D721Med (cell line): ENCODE measurements around the gene ZC3H12C.
"Not testable (repeated sequence)": the region's sequence is repeated elsewhere in the genome, so short reads cannot be mapped to it uniquely, and the experiment has no call there.

ENCODE experiments used
- DNase-seq: peaks from one replicate; pipeline ENCODE4 v3.0.0; 2011; ENCODE audit warnings: low spot score; ENCODE audit not compliant: insufficient read length
- FAIRE-seq: peaks from 2 replicates; lab custom pipeline; 2011; peaks lifted over from hg19 to GRCh38; lab: Jason Lieb, UNC
- TF ChIP-seq, protein P1 (sequence below): IDR thresholded peaks from 2 replicates; pipeline ENCODE4 v1.5.1; 2012; ENCODE audit warnings: mild to moderate bottlenecking, control low read depth; ENCODE audit not compliant: insufficient read depth; ENCODE audit errors: missing control alignments

ZC3H12C gene

DNA sequence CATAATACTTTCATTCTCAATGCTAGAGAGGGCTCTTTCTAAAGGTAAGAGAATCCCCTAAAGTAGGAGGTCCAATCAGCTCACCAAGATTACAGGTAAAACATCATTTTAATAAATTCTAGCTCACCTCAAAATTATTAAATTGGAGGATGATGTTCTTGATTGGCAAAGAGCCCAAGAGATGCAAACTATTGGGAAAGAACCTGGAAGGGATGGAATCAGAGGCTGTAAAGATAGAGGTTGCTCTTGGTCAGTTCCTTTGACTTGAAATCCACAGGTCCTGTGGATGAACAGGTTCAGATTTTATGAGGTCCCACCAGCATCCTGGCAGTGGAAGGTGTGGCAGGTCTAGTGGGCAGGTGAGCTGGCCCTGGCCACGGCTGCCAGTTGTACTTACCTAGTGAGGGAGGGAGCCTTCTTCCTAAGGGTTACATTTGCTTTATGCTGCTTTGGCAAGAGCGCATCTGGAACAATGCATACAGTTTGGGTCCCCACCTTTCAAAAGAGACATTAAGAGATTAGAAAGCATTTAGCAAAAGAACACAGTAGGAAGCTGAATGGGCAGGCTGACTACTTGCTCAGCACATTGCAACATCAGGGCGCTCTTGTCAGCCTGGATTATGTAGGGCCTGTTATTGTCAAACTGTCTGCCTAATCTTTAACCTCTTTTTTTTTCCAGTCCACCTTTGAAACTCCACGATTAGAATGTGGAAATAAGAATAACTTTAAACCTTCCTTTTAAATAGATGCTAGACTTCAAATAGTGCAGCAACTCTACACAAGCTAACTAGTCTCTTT is 106.2 kb downstream of the ZC3H12C start:
- TF ChIP-seq, protein P1, sequence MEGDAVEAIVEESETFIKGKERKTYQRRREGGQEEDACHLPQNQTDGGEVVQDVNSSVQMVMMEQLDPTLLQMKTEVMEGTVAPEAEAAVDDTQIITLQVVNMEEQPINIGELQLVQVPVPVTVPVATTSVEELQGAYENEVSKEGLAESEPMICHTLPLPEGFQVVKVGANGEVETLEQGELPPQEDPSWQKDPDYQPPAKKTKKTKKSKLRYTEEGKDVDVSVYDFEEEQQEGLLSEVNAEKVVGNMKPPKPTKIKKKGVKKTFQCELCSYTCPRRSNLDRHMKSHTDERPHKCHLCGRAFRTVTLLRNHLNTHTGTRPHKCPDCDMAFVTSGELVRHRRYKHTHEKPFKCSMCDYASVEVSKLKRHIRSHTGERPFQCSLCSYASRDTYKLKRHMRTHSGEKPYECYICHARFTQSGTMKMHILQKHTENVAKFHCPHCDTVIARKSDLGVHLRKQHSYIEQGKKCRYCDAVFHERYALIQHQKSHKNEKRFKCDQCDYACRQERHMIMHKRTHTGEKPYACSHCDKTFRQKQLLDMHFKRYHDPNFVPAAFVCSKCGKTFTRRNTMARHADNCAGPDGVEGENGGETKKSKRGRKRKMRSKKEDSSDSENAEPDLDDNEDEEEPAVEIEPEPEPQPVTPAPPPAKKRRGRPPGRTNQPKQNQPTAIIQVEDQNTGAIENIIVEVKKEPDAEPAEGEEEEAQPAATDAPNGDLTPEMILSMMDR: no peak
- DNase-seq (no peak), FAIRE-seq (no peak)

DNA sequence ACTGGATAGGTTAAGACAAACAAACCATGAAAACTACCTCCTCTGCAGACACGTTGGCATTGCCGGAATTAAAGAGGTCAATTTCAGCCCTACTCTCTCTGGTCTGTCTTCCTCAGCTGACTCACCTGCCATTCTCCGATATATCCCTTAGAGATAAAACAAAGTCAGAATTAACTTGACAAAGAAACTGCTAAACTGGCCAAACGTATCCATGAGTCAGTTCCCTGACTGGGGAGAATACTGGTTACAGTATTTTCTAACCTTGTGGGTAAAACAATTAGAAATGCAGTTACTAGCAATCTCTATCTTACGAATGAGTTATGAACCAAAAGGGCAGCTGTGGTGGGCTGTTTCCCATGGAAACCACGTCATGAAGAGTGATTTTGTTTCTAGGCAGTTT is 107.0 kb downstream of the ZC3H12C start:
- TF ChIP-seq, protein P1: no peak
- DNase-seq: no peak
- FAIRE-seq: no peak

DNA sequence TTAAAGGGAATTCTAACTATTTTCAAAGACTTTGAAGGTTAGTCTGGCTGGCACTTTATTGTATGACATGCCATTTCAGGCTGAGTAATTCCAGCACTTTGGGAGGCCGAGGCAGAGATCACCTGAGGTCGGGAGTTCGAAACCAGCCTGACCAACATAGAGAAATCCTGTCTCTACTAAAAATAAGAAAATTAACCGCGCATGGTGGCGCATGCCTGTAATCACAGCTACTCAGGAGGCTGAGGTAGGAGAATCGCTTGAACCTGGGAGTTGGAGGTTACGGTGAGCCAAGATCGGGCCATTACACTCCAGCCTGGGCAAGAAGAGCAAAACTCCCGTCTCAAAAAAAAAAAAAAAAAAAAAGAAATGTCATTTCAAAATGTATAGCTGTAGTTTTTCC is 107.6 kb downstream of the ZC3H12C start:
- TF ChIP-seq, protein P1: no peak
- FAIRE-seq (no peak), DNase-seq (no peak)

DNA sequence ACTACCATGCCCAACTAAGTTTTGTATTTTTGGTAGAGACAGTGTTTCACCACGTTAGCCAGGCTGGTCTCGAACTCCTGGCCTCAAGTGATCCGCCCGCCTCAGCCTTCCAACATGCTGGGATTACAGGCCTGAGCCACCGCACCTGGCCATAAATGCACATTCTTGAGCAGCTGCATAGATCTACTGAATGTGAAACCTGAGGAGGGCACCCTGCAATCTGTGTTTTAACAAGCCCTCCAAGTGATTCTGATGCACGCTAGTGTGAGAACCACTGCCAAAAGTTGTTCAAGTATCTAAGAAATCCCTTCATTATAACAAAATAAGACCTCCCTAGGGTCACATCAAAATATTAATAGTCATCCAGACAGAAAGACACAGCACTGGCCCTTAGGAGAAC is 113.9 kb downstream of the ZC3H12C start:
- FAIRE-seq: no peak
- no peak for DNase-seq
- TF ChIP-seq, protein P1: no peak

DNA sequence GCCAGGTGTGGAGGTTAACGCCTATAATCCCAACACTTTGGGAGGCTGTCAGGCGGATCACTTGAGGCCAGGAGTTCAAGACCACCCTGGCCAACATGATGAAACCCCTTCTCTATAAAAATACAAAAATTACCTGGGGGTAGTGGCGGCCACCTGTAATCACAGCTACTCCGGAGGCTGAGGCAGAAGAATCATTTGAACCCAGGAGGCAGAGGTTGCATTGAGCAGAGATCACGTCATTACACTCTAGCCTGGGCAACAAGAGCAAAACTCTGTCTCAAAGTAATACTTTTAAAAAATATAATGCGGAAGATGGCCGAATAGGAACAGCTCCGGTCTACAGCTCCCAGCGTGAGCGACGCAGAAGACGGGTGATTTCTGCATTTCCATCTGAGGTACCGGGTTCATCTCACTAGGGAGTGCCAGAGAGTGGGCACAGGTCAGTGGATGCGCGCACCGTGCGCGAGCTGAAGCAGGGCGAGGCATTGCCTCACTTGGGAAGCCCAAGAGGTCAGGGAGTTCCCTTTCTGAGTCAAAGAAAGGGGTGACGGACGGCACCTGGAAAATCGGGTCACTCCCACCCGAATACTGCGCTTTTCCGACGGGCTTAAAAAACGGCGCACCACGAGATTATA is 115.6 kb downstream of the ZC3H12C start:
- DNase-seq, FAIRE-seq: not testable (repeated sequence)

DNA sequence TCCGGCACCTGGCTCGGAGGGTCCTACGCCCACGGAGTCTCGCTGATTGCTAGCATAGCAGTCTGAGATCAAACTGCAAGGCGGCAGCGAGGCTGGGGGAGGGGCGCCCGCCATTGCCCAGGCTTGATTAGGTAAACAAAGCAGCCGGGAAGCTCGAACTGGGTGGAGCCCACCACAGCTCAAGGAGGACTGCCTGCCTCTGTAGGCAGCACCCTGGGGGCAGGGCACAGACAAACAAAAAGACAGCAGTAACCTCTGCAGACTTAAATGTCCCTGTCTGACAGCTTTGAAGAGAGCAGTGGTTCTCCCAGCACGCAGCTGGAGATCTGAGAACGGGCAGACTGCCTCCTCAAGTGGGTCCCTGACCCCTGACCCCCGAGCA is 116.1 kb downstream of the ZC3H12C start:
- DNase-seq: not testable (repeated sequence)

DNA sequence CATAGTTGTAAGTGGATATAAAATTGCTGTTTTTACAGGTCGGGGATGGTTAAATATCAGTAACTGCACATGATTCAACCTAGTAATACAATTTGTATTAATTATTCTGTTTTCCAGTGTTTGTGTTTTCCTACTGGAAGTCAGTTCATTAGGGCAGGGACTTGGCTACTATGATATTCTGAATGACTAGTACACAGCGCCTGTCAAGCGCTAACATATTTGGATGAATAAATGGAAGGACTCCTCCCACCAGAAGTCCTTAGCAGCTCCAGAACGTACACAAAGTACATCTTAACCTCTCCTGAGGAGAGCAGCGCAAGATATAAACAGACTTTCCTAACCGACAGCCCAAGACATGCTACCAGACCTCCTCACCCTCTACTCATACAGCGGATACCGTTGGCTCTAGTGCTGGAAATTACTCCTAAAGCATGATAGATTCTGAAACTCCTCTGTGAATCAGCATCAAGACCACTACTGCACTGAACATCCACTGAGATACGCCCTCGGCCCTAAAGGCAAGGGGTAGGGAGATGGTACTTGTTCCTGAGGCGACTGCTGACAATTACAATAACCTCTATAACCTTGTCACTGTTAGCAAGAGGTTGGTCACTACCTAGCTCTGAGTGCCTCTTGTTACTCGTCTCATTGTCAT is 124.2 kb downstream of the ZC3H12C start:
- no peak for DNase-seq
- no peak for FAIRE-seq
- TF ChIP-seq, protein P1: no peak

More for the DNA sequence above, 116.1 kb downstream of the ZC3H12C start:
- not testable (repeated sequence) for FAIRE-seq

DNA sequence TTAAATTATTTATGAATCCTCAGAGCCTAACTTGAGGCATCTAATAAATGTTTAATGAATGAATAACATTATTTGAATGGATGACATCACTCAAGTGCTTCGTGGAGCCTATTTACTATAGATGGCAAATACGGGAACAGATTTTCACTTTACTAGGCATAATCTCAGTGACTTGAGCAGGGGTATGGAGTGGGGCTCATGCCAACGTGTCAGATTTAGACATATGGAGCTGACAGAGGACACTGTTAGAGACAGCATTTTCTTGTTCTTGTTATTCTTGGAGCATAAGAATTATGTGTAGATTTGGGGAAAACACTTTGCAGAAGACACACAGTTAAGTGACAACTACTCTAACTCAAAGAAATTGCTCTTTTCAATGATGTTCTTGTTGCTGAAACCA is 124.7 kb downstream of the ZC3H12C start:
- TF ChIP-seq, protein P1: no peak
- DNase-seq (no peak), FAIRE-seq (no peak)
